HepG2 (cell line): ENCODE measurements around the gene STEAP1B. TPM values are rescaled to one million over a fixed set of nuclear protein-coding genes. Genes with fewer than 3 reads are reported as not detected.

Experiments
- ATF7 ChIP-seq, 2 experiments: fragments of 450-650 bp in 1 of 2; sonication (generic) in 1 of 2; formaldehyde crosslinking in 1 of 2; IDR thresholded peaks; 2 replicates each; pipeline versions ENCODE4 v1.4.0 to v1.6.1; 2016 to 2020; ENCODE audit warnings: antibody characterized with exemption in 1 of 2, mild to moderate bottlenecking in 1 of 2, missing genetic modification reagents in 1 of 2
- CBX5 ChIP-seq: sonication (generic); formaldehyde crosslinking; IDR thresholded peaks from 2 replicates; pipeline ENCODE4 v1.4.0; 2020; ENCODE audit warnings: missing genetic modification reagents, borderline replicate concordance
- CENPBD1 ChIP-seq: sonication (generic); formaldehyde crosslinking; IDR thresholded peaks from 2 replicates; pipeline ENCODE4 v1.8.0; 2022; ENCODE audit warnings: missing genetic modification reagents, low read depth, mild to moderate bottlenecking, borderline replicate concordance
- CHD2 ChIP-seq: IDR thresholded peaks from 2 replicates; pipeline ENCODE4 v1.6.1; 2011; ENCODE audit warnings: low read depth, low read length, improper control_type of control experiment
- CSRNP1 ChIP-seq: sonication (generic); formaldehyde crosslinking; IDR thresholded peaks from 2 replicates; pipeline ENCODE4 v1.8.1; 2023; ENCODE audit warnings: mild to moderate bottlenecking, missing genetic modification reagents
- DMAP1 ChIP-seq: IDR thresholded peaks from 2 replicates; pipeline ENCODE4 v1.6.1; 2016
- IRF9 ChIP-seq: sonication (generic); formaldehyde crosslinking; IDR thresholded peaks from 2 replicates; pipeline ENCODE4 v1.8.0; 2022; ENCODE audit warnings: missing genetic modification reagents, mild to moderate bottlenecking, borderline replicate concordance
- KLF15 ChIP-seq: sonication (generic); formaldehyde crosslinking; IDR thresholded peaks from 2 replicates; pipeline ENCODE4 v1.8.1; 2023; ENCODE audit warnings: borderline replicate concordance, mild to moderate bottlenecking, inconsistent platforms, missing genetic modification reagents, mixed read lengths
- MAFK ChIP-seq, 2 experiments: IDR thresholded peaks in 1 of 2; conservative IDR thresholded peaks in 1 of 2; 2 replicates each; pipeline ENCODE4 v1.6.1; 2011; ENCODE audit warnings: improper control_type of control experiment in 2 of 2, low read length in 2 of 2
- MATR3 ChIP-seq: sonication (generic); formaldehyde crosslinking; IDR thresholded peaks from 2 replicates; pipeline ENCODE4 v1.4.0; 2020; ENCODE audit warnings: missing genetic modification reagents
- MED1 ChIP-seq: sonication (generic); formaldehyde crosslinking; IDR thresholded peaks from 2 replicates; pipeline ENCODE4 v1.4.0; 2020; ENCODE audit warnings: missing genetic modification reagents
- MTF1 ChIP-seq: sonication (generic); formaldehyde crosslinking; IDR thresholded peaks from 2 replicates; pipeline ENCODE4 v1.5.0; 2020; ENCODE audit warnings: missing genetic modification reagents
- NFIC ChIP-seq: IDR thresholded peaks from 2 replicates; pipeline ENCODE4 v1.6.1; 2012; ENCODE audit warnings: mild to moderate bottlenecking, low read length, inconsistent platforms
- PAXIP1 ChIP-seq: sonication (generic); formaldehyde crosslinking; conservative IDR thresholded peaks from 2 replicates; pipeline ENCODE4 v1.4.0; 2020; ENCODE audit warnings: mild to moderate bottlenecking, missing genetic modification reagents, moderate library complexity
- RARA ChIP-seq: IDR thresholded peaks from 2 replicates; pipeline ENCODE4 v1.6.1; 2016; ENCODE audit warnings: missing genetic modification reagents, missing compliant biosample characterization
- U2AF1 ChIP-seq: fragments of 200-400 bp; formaldehyde crosslinking; optimal IDR thresholded peaks from 2 replicates; pipeline ENCODE3; 2017; ENCODE audit warnings: mild to moderate bottlenecking, low read depth, low read length
- ZFP82 ChIP-seq: sonication (generic); formaldehyde crosslinking; IDR thresholded peaks from 2 replicates; pipeline ENCODE4 v1.5.1; 2020; ENCODE audit warnings: mild to moderate bottlenecking, missing genetic modification reagents, borderline replicate concordance
- ZNF317 ChIP-seq: sonication (generic); formaldehyde crosslinking; IDR thresholded peaks from 2 replicates; pipeline ENCODE4 v1.5.0; 2020; ENCODE audit warnings: mild to moderate bottlenecking, missing genetic modification reagents
- ZNF430 ChIP-seq: sonication (generic); formaldehyde crosslinking; IDR thresholded peaks from 2 replicates; pipeline ENCODE4 v1.9.0; 2021; ENCODE audit warnings: mild to moderate bottlenecking, missing genetic modification reagents
- ZNF496 ChIP-seq: sonication (generic); formaldehyde crosslinking; IDR thresholded peaks from 2 replicates; pipeline ENCODE4 v1.8.1; 2023; ENCODE audit warnings: mild to moderate bottlenecking, moderate library complexity, missing genetic modification reagents; ENCODE audit not compliant: insufficient replicate concordance
- ZNF598 ChIP-seq: sonication (generic); formaldehyde crosslinking; IDR thresholded peaks from 2 replicates; pipeline ENCODE4 v1.5.1; 2020; ENCODE audit warnings: mild to moderate bottlenecking, missing genetic modification reagents, borderline replicate concordance
- ZNF7 ChIP-seq: IDR thresholded peaks from 2 replicates; pipeline ENCODE4 v1.6.1; 2016; ENCODE audit warnings: missing biosample characterization, missing genetic modification reagents
- ZNF720 ChIP-seq: sonication (generic); formaldehyde crosslinking; IDR thresholded peaks from 2 replicates; pipeline ENCODE4 v1.4.0; 2020; ENCODE audit warnings: missing genetic modification reagents
- ZSCAN12 ChIP-seq: sonication (generic); formaldehyde crosslinking; IDR thresholded peaks from 2 replicates; pipeline ENCODE4 v1.9.0; 2021; ENCODE audit warnings: mild to moderate bottlenecking, missing genetic modification reagents
- polyA plus RNA-seq, 8 experiments: library from polyadenylated mRNA; depleted of rRNA in 3 of 8; stranded (reverse) in 7 of 8; unstranded in 1 of 8; fragments of >200 nt; fragmentation: Illumina TruSeq in 4 of 8; extraction: Trizol in 4 of 8; gene quantifications; 2 replicates each; pipeline versions ENCODE4 v1.2.1 to v1.2.3, GENCODE V29; 2011 to 2016; ENCODE audit warnings: low read depth in 4 of 8, missing spikeins in 1 of 8, mixed read lengths in 1 of 8; ENCODE audit not compliant: insufficient read depth in 1 of 8
- total RNA-seq, 5 experiments: library from RNA; depleted of rRNA; stranded (reverse); fragments of >200 nt; fragmentation: Illumina TruSeq; extraction: Trizol; gene quantifications; 2 replicates each; pipeline ENCODE4 v1.2.3, GENCODE V29; 2016; ENCODE audit warnings: low read depth in 1 of 5

STEAP1B gene
- total and polyA plus RNA-seq, 2 of the 13 experiments (the other 11 are each of a cell fraction or from before 2014, with no cell fraction given) = not detected

GRCh38 chr7:22442187-22442881, 57.7 kb downstream of the STEAP1B start (continued):
- TF ChIP-seq ZNF496 = no peak
- TF ChIP-seq ZNF317 (CRISPR knock-in tag) = peak; percentile 85
- peak; percentile 73 for TF ChIP-seq IRF9 (CRISPR knock-in tag)
- peak; percentile 55; the same call in 1 of the 2 replicates for TF ChIP-seq CBX5 (CRISPR knock-in tag)
- no peak for TF ChIP-seq KLF15 (CRISPR knock-in tag)
- TF ChIP-seq MATR3 (CRISPR knock-in tag) = no peak
- TF ChIP-seq CHD2 = no peak
- no peak for TF ChIP-seq CSRNP1 (CRISPR knock-in tag)
- peak; percentile 99 for TF ChIP-seq MED1 (CRISPR knock-in tag)
- peak; percentile 93 for TF ChIP-seq NFIC
- no peak for TF ChIP-seq ZFP82
- no peak for TF ChIP-seq ZNF598
- TF ChIP-seq ZNF430 (CRISPR knock-in tag) = peak; percentile 93; the same call in 1 of the 2 replicates
- peak; percentile 89 for TF ChIP-seq RARA (CRISPR knock-in tag)
- TF ChIP-seq DMAP1 (CRISPR knock-in tag) = peak; percentile 75
- TF ChIP-seq ATF7 (IDR thresholded peaks at IDR 0.05) = no peak
- peak; percentile 54; the same call in 1 of the 2 replicates for TF ChIP-seq ATF7 (CRISPR knock-in tag; IDR thresholded peaks at IDR 0.05)
- no peak for TF ChIP-seq ZNF7
- TF ChIP-seq U2AF1 = no peak
- TF ChIP-seq ZSCAN12 (CRISPR knock-in tag) = no peak
- TF ChIP-seq MAFK (conservative IDR thresholded peaks at IDR 0.05 in 1 of 2, IDR thresholded peaks at IDR 0.05 in 1 of 2; ENCODE audit: low read length in 2 of 2) = 0 out of 4 replicates have a peak, but pooled peaks of 1 of the 2 experiments have one; percentile 2
- peak; percentile 93 for TF ChIP-seq PAXIP1 (CRISPR knock-in tag)
- peak; percentile 47; the same call in 1 of the 2 replicates for TF ChIP-seq CENPBD1 (CRISPR knock-in tag)
- TF ChIP-seq MTF1 (CRISPR knock-in tag) = no peak
- TF ChIP-seq ZNF720 (CRISPR knock-in tag) = no peak
